B cell (primary cell): ENCODE results near the gene HS3ST6.

ENCODE experiments used
- EZH2 ChIP-seq: IDR thresholded peaks from 2 replicates; pipeline ENCODE4 v1.6.1; 2012; ENCODE audit warnings: borderline replicate concordance, low read depth, mild to moderate bottlenecking, moderate library complexity, low read length; ENCODE audit not compliant: insufficient read depth, poor library complexity, severe bottlenecking
- TF ChIP-seq, protein P1 (sequence below): fragments of 200-600 bp; IDR thresholded peaks from one replicate; pipeline ENCODE4 v1.8.0; 2022; ENCODE audit warnings: antibody characterized with exemption, mild to moderate bottlenecking

- TF ChIP-seq, protein P1, sequence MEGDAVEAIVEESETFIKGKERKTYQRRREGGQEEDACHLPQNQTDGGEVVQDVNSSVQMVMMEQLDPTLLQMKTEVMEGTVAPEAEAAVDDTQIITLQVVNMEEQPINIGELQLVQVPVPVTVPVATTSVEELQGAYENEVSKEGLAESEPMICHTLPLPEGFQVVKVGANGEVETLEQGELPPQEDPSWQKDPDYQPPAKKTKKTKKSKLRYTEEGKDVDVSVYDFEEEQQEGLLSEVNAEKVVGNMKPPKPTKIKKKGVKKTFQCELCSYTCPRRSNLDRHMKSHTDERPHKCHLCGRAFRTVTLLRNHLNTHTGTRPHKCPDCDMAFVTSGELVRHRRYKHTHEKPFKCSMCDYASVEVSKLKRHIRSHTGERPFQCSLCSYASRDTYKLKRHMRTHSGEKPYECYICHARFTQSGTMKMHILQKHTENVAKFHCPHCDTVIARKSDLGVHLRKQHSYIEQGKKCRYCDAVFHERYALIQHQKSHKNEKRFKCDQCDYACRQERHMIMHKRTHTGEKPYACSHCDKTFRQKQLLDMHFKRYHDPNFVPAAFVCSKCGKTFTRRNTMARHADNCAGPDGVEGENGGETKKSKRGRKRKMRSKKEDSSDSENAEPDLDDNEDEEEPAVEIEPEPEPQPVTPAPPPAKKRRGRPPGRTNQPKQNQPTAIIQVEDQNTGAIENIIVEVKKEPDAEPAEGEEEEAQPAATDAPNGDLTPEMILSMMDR, result no peak
- no peak for TF ChIP-seq EZH2
Observed at GRCh38 chr16:1906846-1907165, 11.4 kb downstream of the HS3ST6 start.
